ENCODE results near the gene GSTT4.

Gene GSTT4

DNA sequence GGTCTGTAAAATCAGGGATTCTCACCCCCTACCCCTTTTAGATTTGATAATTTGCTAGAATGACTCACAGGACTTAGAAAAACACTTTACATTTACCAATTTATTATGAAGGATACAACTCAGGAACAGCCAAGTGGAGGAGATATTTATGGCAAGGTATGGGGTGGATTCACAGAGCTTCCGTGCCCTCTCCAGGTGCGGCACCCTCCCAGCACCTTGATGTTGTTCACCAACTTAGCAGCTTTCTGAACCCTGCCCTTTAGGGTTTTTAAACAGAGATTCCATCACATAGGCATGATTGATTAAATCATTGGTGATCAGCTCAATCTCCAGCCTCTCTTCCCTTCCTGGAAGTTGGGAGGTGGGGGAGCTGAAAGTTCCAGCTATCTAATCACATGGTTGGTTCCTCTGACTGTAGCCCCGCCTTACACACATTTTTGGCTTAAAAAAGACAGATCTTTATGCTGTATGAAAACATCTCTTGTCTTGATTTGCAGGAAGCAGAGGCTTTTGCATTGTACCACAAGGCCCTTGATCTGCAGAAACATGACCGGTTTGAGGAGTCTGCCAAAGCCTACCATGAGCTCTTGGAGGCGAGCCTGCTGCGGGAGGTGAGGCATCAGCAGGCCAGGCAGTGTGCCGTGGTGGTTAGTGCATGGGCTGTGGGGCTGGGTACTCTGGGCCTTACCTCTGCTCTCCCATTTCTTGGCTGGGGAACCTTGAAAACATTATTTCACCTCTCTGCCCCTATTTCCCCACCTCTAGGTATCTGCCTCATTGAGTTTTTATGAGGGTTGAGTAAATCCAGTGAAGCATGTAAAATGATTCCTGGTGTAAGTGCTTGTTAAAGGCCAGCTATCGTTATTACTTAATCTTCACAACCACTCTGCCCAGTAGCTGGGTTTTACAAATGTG is 32.9 kb upstream of the GSTT4 start:
- POLR2A ChIA-PET: no interaction called here

GRCh38 chr22:24035296-24035695 is 30.0 kb upstream of the GSTT4 start:
- TF ChIP-seq CTCF (IDR thresholded peaks at IDR 0.05; ENCODE audit: insufficient read depth, low read length, missing control alignments): no peak
- ChIA-PET POLR2A (no interaction called here), CTCF (interaction anchor here (0.9 kb wide), 1 partner anchor 142 kb away, joined by 3 read pairs; no protein-coding TSS in a partner anchor)

More for the DNA sequence above, 32.9 kb upstream of the GSTT4 start:
- CTCF ChIA-PET: interaction anchor here (0.7 to 1.7 kb wide), 5 partner anchors 11 to 137 kb away, joined by 3 to 5 read pairs (median 3); no protein-coding TSS in a partner anchor
- no peak for DNase-seq (ENCODE audit: low read depth, low spot score)
- no peak for TF ChIP-seq CTCF (IDR thresholded peaks at IDR 0.05; ENCODE audit: insufficient read depth, low read length, missing control alignments)
- no peak overlapping the region for H3K4me3 ChIP-seq (ENCODE audit: low read depth, low read length)

DNA sequence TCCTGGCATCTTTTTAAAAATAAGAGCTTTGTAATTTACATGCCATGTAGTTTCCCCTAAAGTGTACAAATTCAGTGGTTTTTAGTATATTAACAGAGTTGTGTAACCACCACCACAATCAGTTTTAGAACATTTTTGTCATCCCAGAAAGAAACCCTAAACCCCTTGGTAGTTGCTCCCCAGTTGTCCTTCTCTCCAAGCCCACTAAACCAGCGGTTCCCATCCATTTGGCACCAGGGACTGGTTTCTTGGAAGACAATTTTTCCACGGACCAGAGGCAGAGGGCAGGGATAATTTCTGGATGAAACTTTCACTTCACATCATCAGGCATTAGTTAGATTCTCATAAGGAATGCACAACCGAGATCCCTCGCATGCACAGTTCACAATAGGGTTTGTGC is 28.5 kb upstream of the GSTT4 start:
- CTCF ChIA-PET: interaction anchor here (0.8 kb wide), 1 partner anchor 14 kb away, joined by 3 read pairs; no protein-coding TSS in a partner anchor
- no peak overlapping the region for H3K4me3 ChIP-seq (ENCODE audit: low read depth, low read length)
- POLR2A ChIA-PET: no interaction called here

More at GRCh38 chr22:24035296-24035695, 30.0 kb upstream of the GSTT4 start:
- H3K4me3 ChIP-seq (ENCODE audit: low read depth, low read length): no peak overlapping the region
- DNase-seq (ENCODE audit: low read depth, low spot score): no peak

DNA sequence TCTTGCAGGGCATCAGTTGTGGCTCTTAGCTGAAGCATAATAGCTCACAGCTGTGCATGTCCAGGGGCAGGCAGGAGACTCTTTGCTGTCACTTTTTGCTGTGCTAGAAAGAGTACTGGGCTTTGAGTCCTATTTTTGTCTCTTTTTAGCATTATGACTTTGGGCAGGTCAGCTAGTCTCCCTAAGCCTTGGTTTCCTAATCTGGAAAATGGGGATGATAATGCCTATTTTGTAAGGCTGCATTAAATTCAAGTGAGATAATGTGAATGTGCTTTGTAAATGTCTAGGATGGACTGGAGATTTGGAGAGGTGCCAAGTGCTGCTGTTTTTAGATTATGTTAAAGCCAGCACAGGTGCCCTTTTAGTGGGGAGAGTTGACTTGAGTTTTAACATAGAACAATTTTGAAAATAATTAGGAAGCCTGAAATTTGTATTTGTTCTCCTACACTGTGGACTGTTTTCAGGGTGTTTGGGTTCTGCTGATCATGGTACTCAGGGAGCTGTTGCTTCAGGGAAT is 25.0 kb upstream of the GSTT4 start:
- no peak overlapping the region for H3K4me3 ChIP-seq (ENCODE audit: low read depth, low read length)
- POLR2A ChIA-PET: no interaction called here
- no peak for DNase-seq (ENCODE audit: low read depth, low spot score)
- no peak for TF ChIP-seq CTCF (IDR thresholded peaks at IDR 0.05; ENCODE audit: insufficient read depth, low read length, missing control alignments)
- CTCF ChIA-PET: interaction anchor here (1.0 kb wide), 1 partner anchor 15 kb away, joined by 3 read pairs; no protein-coding TSS in a partner anchor

More for the DNA sequence above, 28.5 kb upstream of the GSTT4 start:
- no peak for TF ChIP-seq CTCF (IDR thresholded peaks at IDR 0.05; ENCODE audit: insufficient read depth, low read length, missing control alignments)
- no peak for DNase-seq (ENCODE audit: low read depth, low spot score)

GRCh38 chr22:24029304-24029703 is 24.1 kb upstream of the GSTT4 start:
- no peak overlapping the region for H3K4me3 ChIP-seq (ENCODE audit: low read depth, low read length)
- ChIA-PET CTCF (interaction anchor here (0.9 to 1.9 kb wide), 2 partner anchors 21 to 145 kb away, joined by 3 to 5 read pairs; no protein-coding TSS in a partner anchor), POLR2A (no interaction called here)
- no peak for TF ChIP-seq CTCF (IDR thresholded peaks at IDR 0.05; ENCODE audit: insufficient read depth, low read length, missing control alignments)
- no peak for DNase-seq (ENCODE audit: low read depth, low spot score)

- no peak for DNase-seq (ENCODE audit: low read depth, low spot score)
- ChIA-PET CTCF (interaction anchor here (1.9 kb wide), 1 partner anchor 146 kb away, joined by 5 read pairs; no protein-coding TSS in a partner anchor), POLR2A (no interaction called here)
- TF ChIP-seq CTCF (IDR thresholded peaks at IDR 0.05; ENCODE audit: insufficient read depth, low read length, missing control alignments): no peak
- H3K4me3 ChIP-seq (ENCODE audit: low read depth, low read length): no peak overlapping the region
Observed at GRCh38 chr22:24028533-24028932, 23.3 kb upstream of the GSTT4 start.

Measured in AG04449 (cell line).